Esophagus squamous epithelium (tissue), 4 donors: Measurements from ENCODE around the gene ACACA.

Source experiments
- CTCF ChIP-seq, 6 experiments: fragments of 450-650 bp in 4 of 6; fragments of 200-600 bp in 2 of 6; sonication (generic) in 2 of 6; IDR thresholded peaks; one replicate each; pipeline ENCODE4 v1.5.1; 2016 to 2019; ENCODE audit warnings: antibody characterized with exemption in 6 of 6, mild to moderate bottlenecking in 4 of 6, moderate library complexity in 4 of 6
- POLR2A ChIP-seq, 4 donors: fragments of 450-650 bp; IDR thresholded peaks; one replicate each; pipeline ENCODE4 v1.6.1; 2017; ENCODE audit warnings: antibody characterized with exemption in 4 of 4, mild to moderate bottlenecking in 4 of 4, moderate library complexity in 3 of 4

DNA sequence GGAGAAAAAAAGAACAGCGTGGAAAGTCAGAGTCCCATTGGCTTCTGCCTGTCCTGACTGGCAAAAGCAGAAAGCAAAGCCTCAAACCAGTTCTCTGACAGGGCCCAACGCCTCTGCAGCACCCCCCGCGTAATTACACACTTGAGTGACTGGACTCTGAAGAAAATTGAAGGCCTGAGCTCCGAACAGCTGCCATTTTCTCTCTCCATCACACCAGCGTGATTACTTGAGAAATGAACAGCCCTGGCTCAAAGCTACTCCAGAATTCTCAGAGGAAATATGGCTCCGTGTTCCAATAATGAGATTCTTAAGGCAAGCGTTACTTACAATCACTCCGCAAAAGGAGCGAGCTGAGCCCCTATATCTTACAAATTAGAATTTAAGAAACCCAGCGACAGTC is 173.6 kb downstream of the ACACA start:
- TF ChIP-seq CTCF (IDR thresholded peaks at IDR 0.05) (no peak), POLR2A (IDR thresholded peaks at IDR 0.05) (no peak)
